RWPE1 (cell line): ENCODE data around the gene SPRY4.
"Not testable (repeated sequence)": the region's sequence is repeated elsewhere in the genome, so short reads cannot be mapped to it uniquely, and the experiment has no call there.

ENCODE experiments used
- CTCF ChIA-PET: fragments of 350-600 bp; sonication (Branson Sonifier 250); formaldehyde crosslinking; extraction: SDS; loops from one replicate; lab custom pipeline; 2021; lab: Yijun Ruan, JAX
- POLR2A ChIA-PET: fragments of 400-600 bp; formaldehyde crosslinking; extraction: SDS; loops from one replicate; lab custom pipeline; 2020; ENCODE audit warnings: antibody characterized with exemption; ENCODE audit not compliant: low non-redundant PET; lab: Yijun Ruan, JAX
- DNase-seq: peaks from one replicate; pipeline ENCODE4 v3.0.0; 2012; ENCODE audit warnings: low spot score
- H3K27ac ChIP-seq: fragments of 450-650 bp; 2 replicates; pipeline ENCODE4 v1.5.1; 2017
- TF ChIP-seq, protein P1 (sequence below): fragments of 450-650 bp; conservative IDR thresholded peaks from 2 replicates; pipeline ENCODE4 v1.5.1; 2017; ENCODE audit warnings: low read depth, mild to moderate bottlenecking

Gene SPRY4

DNA sequence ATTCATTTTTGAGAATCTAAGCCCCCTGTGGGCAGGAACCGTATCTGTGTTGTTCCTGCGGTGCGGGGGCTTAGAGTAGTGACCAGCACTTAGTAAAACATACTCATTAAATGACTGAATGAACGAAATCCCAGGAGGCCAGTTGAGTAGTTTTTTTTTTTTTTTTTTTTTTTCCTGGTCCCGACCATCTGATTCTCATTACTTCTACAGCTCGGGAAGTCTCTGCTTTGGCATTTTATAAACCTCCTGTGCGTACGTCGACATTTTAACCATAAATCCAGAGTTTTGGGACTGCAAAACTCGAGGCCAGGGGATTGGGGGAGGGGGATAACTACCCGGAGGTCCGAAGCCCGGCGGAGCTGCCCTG, 31.5 kb upstream of the SPRY4 start:
- peak overlapping the region; percentile 87 for H3K27ac ChIP-seq
- DNase-seq: no peak
- POLR2A ChIA-PET: interaction anchor here (0.7 to 2.0 kb wide), 2 partner anchors 31 to 147 kb away, joined by 11 to 16 read pairs; partner anchors contain the start of gene SPRY4
- CTCF ChIA-PET: interaction anchor here (0.6 kb wide), 1 partner anchor 49 kb away, joined by 5 read pairs; no protein-coding TSS in a partner anchor
- TF ChIP-seq, protein P1, sequence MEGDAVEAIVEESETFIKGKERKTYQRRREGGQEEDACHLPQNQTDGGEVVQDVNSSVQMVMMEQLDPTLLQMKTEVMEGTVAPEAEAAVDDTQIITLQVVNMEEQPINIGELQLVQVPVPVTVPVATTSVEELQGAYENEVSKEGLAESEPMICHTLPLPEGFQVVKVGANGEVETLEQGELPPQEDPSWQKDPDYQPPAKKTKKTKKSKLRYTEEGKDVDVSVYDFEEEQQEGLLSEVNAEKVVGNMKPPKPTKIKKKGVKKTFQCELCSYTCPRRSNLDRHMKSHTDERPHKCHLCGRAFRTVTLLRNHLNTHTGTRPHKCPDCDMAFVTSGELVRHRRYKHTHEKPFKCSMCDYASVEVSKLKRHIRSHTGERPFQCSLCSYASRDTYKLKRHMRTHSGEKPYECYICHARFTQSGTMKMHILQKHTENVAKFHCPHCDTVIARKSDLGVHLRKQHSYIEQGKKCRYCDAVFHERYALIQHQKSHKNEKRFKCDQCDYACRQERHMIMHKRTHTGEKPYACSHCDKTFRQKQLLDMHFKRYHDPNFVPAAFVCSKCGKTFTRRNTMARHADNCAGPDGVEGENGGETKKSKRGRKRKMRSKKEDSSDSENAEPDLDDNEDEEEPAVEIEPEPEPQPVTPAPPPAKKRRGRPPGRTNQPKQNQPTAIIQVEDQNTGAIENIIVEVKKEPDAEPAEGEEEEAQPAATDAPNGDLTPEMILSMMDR: no peak

DNA sequence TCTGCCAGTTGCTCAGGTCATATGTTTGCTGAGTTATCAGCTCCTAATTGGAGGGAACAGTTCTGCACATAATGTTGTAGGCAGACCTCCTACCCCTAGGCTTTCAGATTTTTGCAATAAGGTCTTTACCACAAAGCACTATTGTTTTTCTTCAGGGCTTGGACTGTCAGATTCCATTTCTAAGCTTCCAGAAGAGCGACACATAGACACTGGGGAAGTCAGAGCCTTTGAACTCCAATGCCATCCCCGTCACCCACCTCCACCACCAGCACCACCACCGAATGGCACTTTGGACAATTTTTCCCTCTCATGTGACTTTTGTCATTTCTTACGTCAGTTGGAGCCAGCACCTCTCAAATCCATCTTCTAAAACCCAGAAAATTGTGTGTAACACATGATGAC, 28.3 kb upstream of the SPRY4 start:
- POLR2A ChIA-PET: no interaction called here
- CTCF ChIA-PET: interaction anchor here (0.6 to 1.2 kb wide), 2 partner anchors 44 to 196 kb away, joined by 3 read pairs; no protein-coding TSS in a partner anchor
- TF ChIP-seq, protein P1: no peak
- H3K27ac ChIP-seq: peak overlapping the region; percentile 25; the same call in 1 of the 2 replicates
- no peak for DNase-seq

DNA sequence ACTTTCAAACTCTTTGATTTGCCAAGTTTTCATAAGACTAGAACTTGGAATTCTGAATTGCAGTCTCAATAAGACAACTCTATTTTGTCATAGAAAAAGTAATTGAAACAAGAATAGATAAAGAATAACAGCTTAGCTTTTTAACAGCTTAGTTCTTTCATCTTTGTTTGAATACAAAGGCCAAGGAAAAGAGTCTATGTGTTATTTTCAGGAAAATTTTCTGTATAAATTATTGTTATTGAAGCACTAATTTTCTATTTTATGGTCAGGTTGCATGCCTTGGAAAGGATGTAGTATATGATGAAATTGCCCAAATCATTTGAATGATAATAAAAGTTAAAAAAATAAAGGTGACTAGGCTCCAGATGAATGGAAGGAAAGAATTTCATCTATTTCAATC, 25.2 kb upstream of the SPRY4 start:
- H3K27ac ChIP-seq: no peak overlapping the region
- POLR2A ChIA-PET: no interaction called here
- CTCF ChIA-PET: no interaction called here

DNA sequence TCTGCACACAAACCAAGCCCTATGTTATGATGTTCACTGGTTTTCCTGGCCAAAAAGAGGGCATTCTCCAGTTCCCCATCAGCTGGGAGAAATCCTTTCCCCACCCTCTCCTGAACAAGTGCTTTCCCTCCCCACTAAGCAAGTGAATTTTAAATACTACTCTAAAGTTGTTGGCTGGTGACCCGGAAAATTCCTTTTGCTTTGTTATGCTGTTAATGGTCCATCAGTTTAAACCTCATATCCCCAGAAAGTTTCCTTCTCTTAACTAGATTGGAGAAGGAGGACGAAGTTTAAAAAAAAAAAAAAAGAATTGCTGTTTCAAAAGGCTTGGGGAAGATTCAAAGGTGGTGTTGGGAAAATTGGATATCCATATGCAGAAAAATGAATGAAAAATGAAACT, 21.9 kb upstream of the SPRY4 start:
- H3K27ac ChIP-seq: no peak overlapping the region
- DNase-seq: no peak
- CTCF ChIA-PET: no interaction called here
- TF ChIP-seq, protein P1: no peak
- POLR2A ChIA-PET: no interaction called here

More for the DNA sequence above, 25.2 kb upstream of the SPRY4 start:
- TF ChIP-seq, protein P1: no peak
- DNase-seq: no peak

DNA sequence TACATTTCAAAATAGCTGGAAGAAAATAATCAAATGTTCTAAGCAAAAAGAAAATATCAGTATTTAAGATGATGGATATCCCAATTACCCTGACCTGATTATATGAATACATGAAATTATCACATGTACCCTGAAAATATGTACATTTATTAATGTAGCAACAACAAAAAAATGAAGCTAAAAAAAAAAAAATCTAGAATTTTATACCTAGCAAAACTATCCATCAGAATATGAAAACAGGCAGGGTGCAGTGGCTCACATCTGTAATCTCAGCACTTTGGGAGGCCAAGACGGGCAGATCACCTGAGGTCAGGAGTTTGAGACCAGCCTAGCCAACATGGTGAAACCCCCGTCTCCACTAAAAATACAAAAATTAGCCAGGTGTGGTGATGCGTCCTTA, 20.1 kb upstream of the SPRY4 start:
- ChIA-PET CTCF (interaction anchor here (0.6 to 1.0 kb wide), 2 partner anchors 17 to 113 kb away, joined by 3 to 4 read pairs; no protein-coding TSS in a partner anchor), POLR2A (interaction anchor here (0.6 kb wide), 1 partner anchor 146 kb away, joined by 5 read pairs; no protein-coding TSS in a partner anchor)
- not testable (repeated sequence) for H3K27ac ChIP-seq, DNase-seq

DNA sequence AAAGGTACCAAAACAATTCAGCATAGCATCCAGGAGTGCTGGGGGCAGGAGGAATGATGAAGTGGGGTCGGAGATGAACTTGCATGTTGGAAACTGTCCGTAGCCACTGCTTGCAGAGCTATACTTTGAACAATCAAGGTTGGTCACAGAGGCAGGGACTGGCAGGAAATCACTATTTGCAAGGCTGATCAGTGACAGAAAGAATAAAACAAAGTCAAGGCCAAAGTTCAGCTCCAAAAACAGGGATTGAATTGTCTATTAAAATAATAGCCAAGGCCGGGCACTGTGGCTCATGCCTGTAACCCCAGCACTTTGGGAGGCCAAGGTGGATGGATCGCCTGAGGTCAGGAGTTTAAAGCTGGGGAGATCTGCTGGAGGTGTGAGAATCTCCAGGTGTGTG, 18.7 kb upstream of the SPRY4 start:
- ChIA-PET POLR2A (no interaction called here), CTCF (no interaction called here)
- H3K27ac ChIP-seq: no peak overlapping the region
- TF ChIP-seq, protein P1: no peak
- no peak for DNase-seq

DNA sequence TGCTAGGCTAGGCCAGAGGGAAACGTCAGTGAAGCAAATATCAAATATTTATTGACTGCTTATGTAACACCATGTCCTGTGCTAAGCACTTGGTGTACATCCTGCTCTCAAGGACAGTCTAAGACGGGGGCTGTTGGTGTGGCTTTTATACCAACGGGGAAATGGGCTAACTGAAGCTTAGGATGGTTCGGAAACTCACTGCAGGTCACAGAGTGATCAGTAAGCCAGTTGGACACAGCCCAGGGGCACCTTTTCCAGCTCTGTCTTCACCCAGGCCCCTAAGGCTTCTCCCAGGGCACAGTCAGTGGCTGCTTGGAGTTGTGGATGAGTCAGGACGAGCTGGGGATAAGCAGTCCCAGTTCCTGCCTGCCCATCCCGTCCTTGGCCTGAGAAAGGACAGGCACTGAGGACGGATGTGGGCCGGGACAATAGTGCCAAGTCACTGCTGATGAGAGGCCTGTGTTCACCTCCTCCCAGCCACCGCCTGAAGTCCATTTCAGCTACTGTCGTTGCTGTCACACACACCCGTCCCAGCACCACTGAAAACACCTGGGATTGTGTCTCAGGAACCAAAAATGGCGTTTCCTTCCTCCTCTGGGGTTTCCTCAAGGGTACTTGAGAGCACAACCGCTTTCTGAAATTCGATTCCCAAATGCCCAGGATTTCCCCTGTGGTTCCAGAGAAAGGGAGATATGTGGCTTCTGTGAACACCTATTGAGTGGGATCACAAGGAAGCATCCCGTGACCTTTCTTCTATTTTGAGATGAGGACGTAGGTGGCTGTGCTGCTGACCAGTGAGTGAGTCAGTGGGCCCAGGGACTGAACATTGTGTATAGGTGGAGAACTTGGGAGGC, 17.5 kb upstream of the SPRY4 start:
- ChIA-PET CTCF (interaction anchor here (0.5 kb wide), 1 partner anchor 243 kb away, joined by 6 read pairs; no protein-coding TSS in a partner anchor), POLR2A (interaction anchor here (0.5 kb wide), 1 partner anchor 17 kb away, joined by 6 read pairs; the partner anchor contains the start of gene SPRY4)
- DNase-seq: no peak
- H3K27ac ChIP-seq: peak overlapping the region; percentile 37; the same call in 1 of the 2 replicates
- TF ChIP-seq, protein P1: no peak
